ENCODE data around the gene DNAJC1. TPM values are rescaled to one million over a fixed set of nuclear protein-coding genes. Genes with fewer than 3 reads are reported as not detected.
A peak's percentile ranks its signal among the peaks of the same experiment; 100 is the strongest.

DNAJC1 gene
- total and polyA plus RNA-seq, 10 of the 15 experiments (the other 5 are each of a cell fraction or from before 2014, with no cell fraction given) = 2.5 to 39.3 (median 20.4) TPM

DNA sequence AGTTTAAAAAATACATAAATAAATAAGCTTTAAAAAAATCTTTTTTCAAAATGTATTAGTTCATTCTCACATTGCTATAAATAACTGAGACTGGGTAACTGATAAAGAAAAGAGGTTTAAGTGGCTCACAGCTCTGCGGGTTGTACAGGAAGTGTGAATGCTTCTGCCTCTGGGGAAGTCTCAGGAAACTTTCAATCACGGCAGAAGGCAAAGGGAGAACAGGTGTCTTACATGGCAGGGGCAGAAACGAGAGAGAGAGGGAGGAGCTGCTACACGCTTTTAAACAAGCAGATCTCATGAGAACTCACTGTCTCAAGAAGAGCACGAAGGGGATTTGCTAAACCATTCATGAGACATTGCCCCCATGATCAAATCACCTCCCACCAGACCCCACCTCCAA, 114.6 kb downstream of the DNAJC1 start (continued):
- TF ChIP-seq ZNF687 (IDR thresholded peaks at IDR 0.05) (no peak), TBL1XR1 (IDR thresholded peaks at IDR 0.05; ENCODE audit: low read depth, low read length) (no peak), FOXM1 (IDR thresholded peaks at IDR 0.05; ENCODE audit: low read depth, low read length) (peak; percentile 88), MYC (IDR thresholded peaks at IDR 0.05; ENCODE audit: insufficient read depth, insufficient read length, insufficient replicate concordance, low read length, severe bottlenecking) (no peak), LARP7 (IDR thresholded peaks at IDR 0.05) (no peak), CHD4 (IDR thresholded peaks at IDR 0.05) (no peak), KDM1A (IDR thresholded peaks at IDR 0.05; ENCODE audit: borderline replicate concordance) (no peak), TCF7 (IDR thresholded peaks at IDR 0.05; ENCODE audit: borderline replicate concordance) (no peak), RCOR1 (conservative IDR thresholded peaks at IDR 0.05; ENCODE audit: low read depth, low read length) (peak; percentile 94; the same call in 1 of the 2 replicates), ATF7 (IDR thresholded peaks at IDR 0.05; ENCODE audit: low read depth) (peak; percentile 85), TCF3 (IDR thresholded peaks at IDR 0.05; ENCODE audit: borderline replicate concordance, insufficient read depth, low read depth, low read length) (peak; percentile 89; the same call in 1 of the 2 replicates), NKRF (conservative IDR thresholded peaks at IDR 0.05) (no peak), IKZF1 (conservative IDR thresholded peaks at IDR 0.05) (peak; percentile 74), NBN (IDR thresholded peaks at IDR 0.05) (peak; percentile 76; the same call in 1 of the 2 replicates), ZNF207 (IDR thresholded peaks at IDR 0.05; ENCODE audit: borderline replicate concordance) (no peak), TCF12 (IDR thresholded peaks at IDR 0.05; ENCODE audit: low read depth, low read length) (peak; percentile 96), YBX1 (IDR thresholded peaks at IDR 0.05) (no peak), TARDBP (IDR thresholded peaks at IDR 0.05; ENCODE audit: borderline replicate concordance) (no peak; the same call in 1 of the 2 replicates), ETV6 (conservative IDR thresholded peaks at IDR 0.05 in 1 of 2, IDR thresholded peaks at IDR 0.05 in 1 of 2; ENCODE audit: borderline replicate concordance in 1 of 2, low read depth in 1 of 2) (peak in 1 of 2 experiments; percentile 83; a peak in 2 of 4 replicates)
- TF ChIP-seq, protein P1, sequence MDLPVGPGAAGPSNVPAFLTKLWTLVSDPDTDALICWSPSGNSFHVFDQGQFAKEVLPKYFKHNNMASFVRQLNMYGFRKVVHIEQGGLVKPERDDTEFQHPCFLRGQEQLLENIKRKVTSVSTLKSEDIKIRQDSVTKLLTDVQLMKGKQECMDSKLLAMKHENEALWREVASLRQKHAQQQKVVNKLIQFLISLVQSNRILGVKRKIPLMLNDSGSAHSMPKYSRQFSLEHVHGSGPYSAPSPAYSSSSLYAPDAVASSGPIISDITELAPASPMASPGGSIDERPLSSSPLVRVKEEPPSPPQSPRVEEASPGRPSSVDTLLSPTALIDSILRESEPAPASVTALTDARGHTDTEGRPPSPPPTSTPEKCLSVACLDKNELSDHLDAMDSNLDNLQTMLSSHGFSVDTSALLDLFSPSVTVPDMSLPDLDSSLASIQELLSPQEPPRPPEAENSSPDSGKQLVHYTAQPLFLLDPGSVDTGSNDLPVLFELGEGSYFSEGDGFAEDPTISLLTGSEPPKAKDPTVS (IDR thresholded peaks at IDR 0.05; ENCODE audit: low read depth, low read length) = no peak
- TF ChIP-seq, protein P2, sequence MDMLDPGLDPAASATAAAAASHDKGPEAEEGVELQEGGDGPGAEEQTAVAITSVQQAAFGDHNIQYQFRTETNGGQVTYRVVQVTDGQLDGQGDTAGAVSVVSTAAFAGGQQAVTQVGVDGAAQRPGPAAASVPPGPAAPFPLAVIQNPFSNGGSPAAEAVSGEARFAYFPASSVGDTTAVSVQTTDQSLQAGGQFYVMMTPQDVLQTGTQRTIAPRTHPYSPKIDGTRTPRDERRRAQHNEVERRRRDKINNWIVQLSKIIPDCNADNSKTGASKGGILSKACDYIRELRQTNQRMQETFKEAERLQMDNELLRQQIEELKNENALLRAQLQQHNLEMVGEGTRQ (IDR thresholded peaks at IDR 0.05; ENCODE audit: borderline replicate concordance, low read depth, low read length) = no peak; the same call in 1 of the 2 replicates
- TF ChIP-seq, protein P3, sequence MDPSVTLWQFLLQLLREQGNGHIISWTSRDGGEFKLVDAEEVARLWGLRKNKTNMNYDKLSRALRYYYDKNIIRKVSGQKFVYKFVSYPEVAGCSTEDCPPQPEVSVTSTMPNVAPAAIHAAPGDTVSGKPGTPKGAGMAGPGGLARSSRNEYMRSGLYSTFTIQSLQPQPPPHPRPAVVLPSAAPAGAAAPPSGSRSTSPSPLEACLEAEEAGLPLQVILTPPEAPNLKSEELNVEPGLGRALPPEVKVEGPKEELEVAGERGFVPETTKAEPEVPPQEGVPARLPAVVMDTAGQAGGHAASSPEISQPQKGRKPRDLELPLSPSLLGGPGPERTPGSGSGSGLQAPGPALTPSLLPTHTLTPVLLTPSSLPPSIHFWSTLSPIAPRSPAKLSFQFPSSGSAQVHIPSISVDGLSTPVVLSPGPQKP (IDR thresholded peaks at IDR 0.05; ENCODE audit: low read depth, low read length) = no peak

All from GM12878 (cell line).